ENCODE measurements around the gene GPATCH1.
A peak's percentile ranks its signal among the peaks of the same experiment; 100 is the strongest.

GPATCH1 gene

GRCh38 chr19:33060586-33060985 is 20.4 kb upstream of the GPATCH1 start:
- DNase-seq, result no peak
- in situ Hi-C loops (cut with MboI; ENCODE audit: low pct_unique_long_range_greater_than_20kb, low sequenced_read_pairs), result no loop called here

- no peak for DNase-seq
- in situ Hi-C loops (cut with MboI; ENCODE audit: low pct_unique_long_range_greater_than_20kb, low sequenced_read_pairs), result no loop called here
These were observed 18.1 kb upstream of the GPATCH1 start for GRCh38 chr19:33062902-33063301.

- in situ Hi-C loops (cut with MboI; ENCODE audit: low pct_unique_long_range_greater_than_20kb, low sequenced_read_pairs), result no loop called here
- peak; percentile 37 for DNase-seq
These were observed 17.6 kb upstream of the GPATCH1 start for GRCh38 chr19:33063356-33063752.

GRCh38 chr19:33063753-33064457 is 17.1 kb upstream of the GPATCH1 start:
- in situ Hi-C loops (cut with MboI; ENCODE audit: low pct_unique_long_range_greater_than_20kb, low sequenced_read_pairs), result no loop called here
- peak; percentile 20 for DNase-seq

GRCh38 chr19:33064458-33064791 is 16.6 kb upstream of the GPATCH1 start:
- no peak for DNase-seq
- in situ Hi-C loops (cut with MboI; ENCODE audit: low pct_unique_long_range_greater_than_20kb, low sequenced_read_pairs), result no loop called here

GRCh38 chr19:33064792-33065550 is 16.0 kb upstream of the GPATCH1 start, which contains the start of gene RHPN2:
RHPN2 (minus strand) TSS chr19:33064888; CDS start chr19:33064852, 36 bp downstream.
- DNase-seq, result peak; percentile 54
- in situ Hi-C loops (cut with MboI; ENCODE audit: low pct_unique_long_range_greater_than_20kb, low sequenced_read_pairs), result no loop called here

- no peak for DNase-seq
- in situ Hi-C loops (cut with MboI; ENCODE audit: low pct_unique_long_range_greater_than_20kb, low sequenced_read_pairs), result no loop called here
These were observed 14.4 kb upstream of the GPATCH1 start for GRCh38 chr19:33066543-33066942.

GRCh38 chr19:33067121-33067520 is 13.9 kb upstream of the GPATCH1 start:
- in situ Hi-C loops (cut with MboI; ENCODE audit: low pct_unique_long_range_greater_than_20kb, low sequenced_read_pairs), result no loop called here
- DNase-seq, result no peak

- in situ Hi-C loops (cut with MboI; ENCODE audit: low pct_unique_long_range_greater_than_20kb, low sequenced_read_pairs), result no loop called here
- DNase-seq, result no peak
These were observed 9.1 kb upstream of the GPATCH1 start for GRCh38 chr19:33071887-33072286.

GRCh38 chr19:33075519-33075918 is 5.5 kb upstream of the GPATCH1 start:
- no peak for DNase-seq
- in situ Hi-C loops (cut with MboI; ENCODE audit: low pct_unique_long_range_greater_than_20kb, low sequenced_read_pairs), result no loop called here

- in situ Hi-C loops (cut with MboI; ENCODE audit: low pct_unique_long_range_greater_than_20kb, low sequenced_read_pairs), result no loop called here
- no peak for DNase-seq
These were observed 4.7 kb downstream of the GPATCH1 start for GRCh38 chr19:33085570-33086128.

GRCh38 chr19:33086955-33087354 is 6.0 kb downstream of the GPATCH1 start:
- no peak for DNase-seq
- in situ Hi-C loops (cut with MboI; ENCODE audit: low pct_unique_long_range_greater_than_20kb, low sequenced_read_pairs), result no loop called here

- in situ Hi-C loops (cut with MboI; ENCODE audit: low pct_unique_long_range_greater_than_20kb, low sequenced_read_pairs), result no loop called here
- DNase-seq, result no peak
These were observed 8.0 kb downstream of the GPATCH1 start for GRCh38 chr19:33089010-33089409.

GRCh38 chr19:33090179-33090578 is 9.2 kb downstream of the GPATCH1 start:
- no peak for DNase-seq
- in situ Hi-C loops (cut with MboI; ENCODE audit: low pct_unique_long_range_greater_than_20kb, low sequenced_read_pairs), result no loop called here

GRCh38 chr19:33093420-33094210 is 12.6 kb downstream of the GPATCH1 start:
- in situ Hi-C loops (cut with MboI; ENCODE audit: low pct_unique_long_range_greater_than_20kb, low sequenced_read_pairs), result no loop called here

GRCh38 chr19:33094436-33095067 is 13.6 kb downstream of the GPATCH1 start:
- in situ Hi-C loops (cut with MboI; ENCODE audit: low pct_unique_long_range_greater_than_20kb, low sequenced_read_pairs), result no loop called here
- no peak for DNase-seq

More at GRCh38 chr19:33093420-33094210, 12.6 kb downstream of the GPATCH1 start:
- no peak for DNase-seq

- in situ Hi-C loops (cut with MboI; ENCODE audit: low pct_unique_long_range_greater_than_20kb, low sequenced_read_pairs), result no loop called here
- DNase-seq, result no peak
These were observed 15.0 kb downstream of the GPATCH1 start for GRCh38 chr19:33096005-33096404.

- in situ Hi-C loops (cut with MboI; ENCODE audit: low pct_unique_long_range_greater_than_20kb, low sequenced_read_pairs), result no loop called here
- no peak for DNase-seq
These were observed 17.1 kb downstream of the GPATCH1 start for GRCh38 chr19:33098055-33098534.

All from KBM-7 (cell line).